Measurements from ENCODE around the gene CCT7.

CCT7 gene

GRCh38 chr2:73225513-73226360, 8.4 kb upstream of the CCT7 start:
- Histone ChIP-seq H3K4me3 (ENCODE audit: low read length) (no peak overlapping the region), H3K4me1 (ENCODE audit: control insufficient read depth, low read length) (no peaks in the 10 kb centered on the region), H3K36me3 (ENCODE audit: control insufficient read depth, low read length) (peaks cover 54% of the 10 kb centered on the region)

GRCh38 chr2:73227086-73227485, 7.0 kb upstream of the CCT7 start:
- Histone ChIP-seq H3K4me3 (ENCODE audit: low read length) (no peak overlapping the region), H3K4me1 (ENCODE audit: control insufficient read depth, low read length) (no peaks in the 10 kb centered on the region), H3K4me2 (ENCODE audit: low read length) (no peak overlapping the region), H3K36me3 (ENCODE audit: control insufficient read depth, low read length) (peaks cover 42% of the 10 kb centered on the region), H3F3A (ENCODE audit: control insufficient read depth, insufficient read depth) (no peaks in the 10 kb centered on the region), H3K27me3 (ENCODE audit: control insufficient read depth, low read length) (no peaks in the 10 kb centered on the region), H3K9me3 (ENCODE audit: control insufficient read depth, insufficient read depth, low read length) (no peaks in the 10 kb centered on the region), H3K79me2 (ENCODE audit: control insufficient read depth, low read length) (no peaks in the 10 kb centered on the region), H3K9me2 (replicated peaks; ENCODE audit: control insufficient read depth, low read length) (no peaks in the 10 kb centered on the region), H4K20me1 (ENCODE audit: control insufficient read depth, insufficient read depth, low read depth, low read length) (no peaks in the 10 kb centered on the region), H3K27ac (ENCODE audit: low read depth, low read length) (no peak overlapping the region)
- TF ChIP-seq CTCF (IDR thresholded peaks at IDR 0.05; ENCODE audit: low read depth, low read length, poor library complexity, severe bottlenecking) (no peak), EZH2phosphoT487 (IDR thresholded peaks at IDR 0.05; ENCODE audit: borderline replicate concordance, low read length) (no peak)

More at GRCh38 chr2:73225513-73226360, 8.4 kb upstream of the CCT7 start:
- H3K79me2 ChIP-seq (ENCODE audit: control insufficient read depth, low read length) = no peaks in the 10 kb centered on the region
- H3K27ac ChIP-seq (ENCODE audit: low read depth, low read length) = no peak overlapping the region
- H3F3A ChIP-seq (ENCODE audit: control insufficient read depth, insufficient read depth) = no peaks in the 10 kb centered on the region
- no peak overlapping the region for H3K4me2 ChIP-seq (ENCODE audit: low read length)
- no peaks in the 10 kb centered on the region for H4K20me1 ChIP-seq (ENCODE audit: control insufficient read depth, insufficient read depth, low read depth, low read length)
- no peaks in the 10 kb centered on the region for H3K9me3 ChIP-seq (ENCODE audit: control insufficient read depth, insufficient read depth, low read length)
- no peaks in the 10 kb centered on the region for H3K9me2 ChIP-seq (replicated peaks; ENCODE audit: control insufficient read depth, low read length)
- no peaks in the 10 kb centered on the region for H3K27me3 ChIP-seq (ENCODE audit: control insufficient read depth, low read length)
- TF ChIP-seq EZH2phosphoT487 (IDR thresholded peaks at IDR 0.05; ENCODE audit: borderline replicate concordance, low read length) (no peak), CTCF (IDR thresholded peaks at IDR 0.05; ENCODE audit: low read depth, low read length, poor library complexity, severe bottlenecking) (no peak)

- TF ChIP-seq EZH2phosphoT487 (IDR thresholded peaks at IDR 0.05; ENCODE audit: borderline replicate concordance, low read length) (no peak), CTCF (IDR thresholded peaks at IDR 0.05; ENCODE audit: low read depth, low read length, poor library complexity, severe bottlenecking) (no peak)
- Histone ChIP-seq H3K79me2 (ENCODE audit: control insufficient read depth, low read length) (peaks cover 8% of the 10 kb centered on the region), H3K9me3 (ENCODE audit: control insufficient read depth, insufficient read depth, low read length) (no peaks in the 10 kb centered on the region), H4K20me1 (ENCODE audit: control insufficient read depth, insufficient read depth, low read depth, low read length) (no peaks in the 10 kb centered on the region), H3K27ac (ENCODE audit: low read depth, low read length) (no peak overlapping the region), H3K36me3 (ENCODE audit: control insufficient read depth, low read length) (peaks cover 32% of the 10 kb centered on the region), H3K27me3 (ENCODE audit: control insufficient read depth, low read length) (no peaks in the 10 kb centered on the region), H3F3A (ENCODE audit: control insufficient read depth, insufficient read depth) (no peaks in the 10 kb centered on the region), H3K9me2 (replicated peaks; ENCODE audit: control insufficient read depth, low read length) (no peaks in the 10 kb centered on the region), H3K4me2 (ENCODE audit: low read length) (no peak overlapping the region), H3K4me3 (ENCODE audit: low read length) (no peak overlapping the region), H3K4me1 (ENCODE audit: control insufficient read depth, low read length) (peaks cover 7% of the 10 kb centered on the region)
These were observed 5.5 kb upstream of the CCT7 start for GRCh38 chr2:73228631-73229030.

Measured in DOHH2 (cell line).